ENCODE results near the gene SSH2.

SSH2 gene

DNA sequence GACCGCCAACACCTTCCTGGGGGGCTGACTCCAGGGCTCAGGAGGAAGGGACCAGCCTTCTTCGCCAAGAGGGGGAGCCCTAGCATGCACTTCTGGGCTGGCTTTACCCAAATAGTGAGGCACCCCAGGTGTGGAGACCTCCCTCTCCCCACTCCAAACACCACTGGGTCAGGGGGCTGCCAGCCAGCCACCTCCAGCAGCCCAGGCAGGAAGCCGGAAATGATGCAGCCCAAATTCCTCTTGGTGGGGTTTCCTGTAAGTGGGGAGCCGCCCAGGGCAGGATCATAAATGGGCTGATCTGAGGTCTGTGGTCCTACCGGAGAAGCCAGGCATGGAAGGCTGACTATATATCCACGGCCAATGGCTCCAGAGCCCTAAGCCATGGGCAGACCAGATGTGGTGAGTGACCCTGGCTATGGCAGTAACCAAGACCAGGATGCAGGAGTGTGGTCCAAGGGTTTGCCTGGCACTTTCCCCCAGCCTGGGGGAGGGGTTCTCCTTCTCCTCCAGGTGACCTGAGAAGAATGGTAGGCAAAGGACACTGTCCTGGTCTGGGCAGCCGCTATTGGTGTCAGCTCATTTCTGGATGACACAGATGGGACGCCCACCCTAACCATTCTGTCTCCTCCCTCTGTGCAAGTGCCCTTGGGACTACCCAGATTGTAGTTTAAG is 344.8 kb downstream of the SSH2 start:
- no peak for DNase-seq

DNA sequence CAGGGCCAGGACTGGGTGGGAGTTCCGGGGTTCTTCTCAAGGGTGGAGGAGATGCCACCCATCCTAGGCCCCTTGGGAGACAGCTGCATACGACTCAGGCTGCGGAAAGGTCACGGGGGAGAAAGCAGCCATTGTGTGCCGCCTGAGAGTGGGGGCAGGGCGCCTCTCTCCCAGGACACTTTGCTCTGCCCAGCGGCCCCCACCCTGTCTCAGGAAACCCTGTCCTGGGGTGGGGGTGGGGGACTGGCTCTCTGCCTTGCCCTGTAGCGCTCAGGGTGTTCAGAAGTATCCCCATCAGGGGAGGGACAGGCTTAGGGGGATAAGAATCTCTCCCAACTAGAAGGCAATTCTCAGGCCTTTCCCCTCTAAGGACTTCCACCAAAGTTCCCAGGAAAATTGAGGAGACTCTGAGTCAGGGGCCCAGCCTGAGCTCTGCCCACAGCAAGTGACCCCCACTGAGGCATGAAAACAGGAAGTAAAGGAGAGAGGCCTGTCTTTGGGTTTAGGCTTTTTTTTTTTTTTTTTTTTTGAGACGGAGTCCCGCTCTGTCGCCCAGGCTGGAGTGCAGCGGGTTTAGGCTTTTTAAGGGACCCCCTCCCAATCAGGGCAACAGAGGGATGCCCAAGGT is 345.5 kb downstream of the SSH2 start:
- DNase-seq: no peak

DNA sequence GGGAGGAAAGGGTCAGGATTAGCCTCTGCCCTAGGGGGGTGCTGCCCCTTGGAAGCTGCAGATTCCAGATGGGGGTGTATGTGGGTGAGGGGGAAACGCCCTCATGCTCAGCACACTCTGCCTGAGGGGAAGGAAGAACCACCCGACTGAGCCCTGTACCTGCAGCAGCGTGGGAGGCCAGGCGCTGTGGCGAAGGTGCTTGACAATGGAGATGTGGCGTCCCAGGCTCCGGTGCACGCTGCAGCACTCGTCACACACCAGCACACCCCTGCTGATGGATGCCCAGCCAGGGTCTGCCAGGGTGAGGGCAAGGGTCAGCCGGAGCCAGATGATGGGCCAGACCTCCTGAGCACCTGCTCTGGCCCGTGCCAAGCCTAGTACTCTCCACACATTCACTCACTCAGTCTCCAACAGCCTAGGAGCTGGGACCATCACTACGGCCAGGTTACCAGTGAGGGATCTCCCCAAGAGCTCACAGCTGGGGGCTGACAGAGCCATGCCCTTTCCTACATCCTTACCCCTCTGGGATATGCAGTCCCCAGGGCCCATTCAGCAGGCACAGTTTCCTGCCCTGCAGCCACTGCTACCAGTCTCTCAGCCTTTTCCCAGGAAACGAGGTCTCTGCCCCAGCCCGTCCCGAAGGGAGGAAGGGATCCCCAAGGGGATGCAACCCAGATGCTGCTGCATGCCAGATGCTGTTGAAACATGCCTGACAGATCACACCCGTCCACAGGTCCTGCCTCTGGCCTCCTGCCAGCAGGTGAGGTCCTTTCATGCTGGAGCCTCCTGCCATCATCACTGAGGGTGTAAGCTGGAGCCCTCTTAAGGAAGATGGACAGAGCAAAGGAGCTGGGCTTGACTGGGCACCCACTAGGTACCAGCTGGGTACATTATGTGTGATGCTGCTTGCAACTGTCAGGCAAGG is 346.4 kb downstream of the SSH2 start:
- no peak for DNase-seq

DNA sequence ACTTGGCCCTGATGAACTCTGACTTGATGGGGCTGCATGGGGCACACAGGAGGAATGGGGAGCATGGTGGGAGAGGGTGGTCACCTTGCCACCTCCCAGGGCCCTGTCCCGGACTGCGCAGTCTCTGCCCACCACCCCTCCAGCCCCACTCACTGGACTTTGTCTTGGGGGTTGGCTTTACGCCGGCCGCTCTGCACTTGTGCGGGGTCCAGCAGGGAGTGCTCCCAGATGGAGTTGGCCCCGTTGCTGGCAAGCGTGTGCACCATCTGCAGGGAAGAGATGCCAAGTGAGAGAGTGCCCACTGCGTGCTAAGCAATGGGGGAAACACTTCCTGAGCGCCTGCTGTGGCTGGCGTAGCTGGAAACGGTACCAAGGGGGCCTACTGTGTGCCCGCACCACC is 347.3 kb downstream of the SSH2 start:
- DNase-seq: no peak

DNA sequence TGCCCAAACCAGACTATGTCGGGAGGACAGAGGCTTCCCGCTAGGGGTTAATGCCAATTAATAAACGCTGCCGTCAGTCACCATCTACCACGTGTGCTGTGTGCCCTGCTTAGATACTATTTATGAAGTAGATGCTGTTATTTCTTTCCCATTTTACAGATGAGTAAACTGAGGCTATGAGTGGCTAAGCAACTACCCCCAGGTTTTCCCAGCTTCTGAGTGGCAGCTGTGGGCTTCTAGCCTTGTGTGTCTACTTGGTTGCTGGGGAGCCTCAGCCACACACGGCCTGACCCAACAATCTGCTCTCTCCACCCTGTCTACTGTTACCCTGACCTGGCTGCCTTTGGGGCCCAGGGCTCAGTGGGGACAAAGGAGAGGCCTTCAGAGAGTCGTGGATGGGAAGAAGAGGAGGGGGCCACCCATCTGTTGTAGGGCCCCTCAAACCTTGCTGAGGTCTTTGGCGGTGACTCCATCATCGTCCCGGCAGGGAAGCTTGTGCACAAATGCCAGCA is 347.7 kb downstream of the SSH2 start:
- no peak for DNase-seq

DNA sequence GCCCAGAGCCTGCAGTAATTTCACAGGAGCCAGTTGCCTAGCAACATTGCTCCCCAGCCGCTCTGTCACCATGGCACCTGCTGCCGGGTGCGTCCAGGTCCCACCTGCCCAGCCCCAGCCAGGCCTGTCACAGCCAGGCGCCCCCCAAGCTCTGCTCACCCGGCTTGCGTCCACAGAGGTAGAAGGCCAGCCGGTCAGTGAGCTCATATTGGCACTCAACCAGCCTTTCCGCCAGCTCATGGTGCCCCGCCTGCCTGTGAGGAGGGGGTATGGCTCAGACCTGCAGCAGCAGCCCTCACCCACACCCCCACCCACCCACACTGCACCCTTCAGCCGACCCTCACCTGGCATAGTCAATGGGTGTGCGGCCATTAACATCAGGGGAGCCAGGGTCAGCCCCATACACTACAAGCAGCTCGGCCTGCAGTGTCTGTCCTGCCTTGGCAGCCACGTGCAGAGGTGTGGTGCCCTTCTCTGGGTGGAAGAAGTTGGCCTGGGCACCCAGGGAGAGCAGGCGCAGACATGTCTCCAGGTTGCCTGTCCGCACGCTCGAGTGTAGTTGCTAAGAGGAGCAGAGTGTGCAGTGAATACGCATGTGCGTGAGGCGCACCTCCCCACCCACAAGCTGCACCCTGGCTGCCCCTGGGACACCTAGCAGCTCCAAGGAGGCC is 348.3 kb downstream of the SSH2 start:
- no peak for DNase-seq

DNA sequence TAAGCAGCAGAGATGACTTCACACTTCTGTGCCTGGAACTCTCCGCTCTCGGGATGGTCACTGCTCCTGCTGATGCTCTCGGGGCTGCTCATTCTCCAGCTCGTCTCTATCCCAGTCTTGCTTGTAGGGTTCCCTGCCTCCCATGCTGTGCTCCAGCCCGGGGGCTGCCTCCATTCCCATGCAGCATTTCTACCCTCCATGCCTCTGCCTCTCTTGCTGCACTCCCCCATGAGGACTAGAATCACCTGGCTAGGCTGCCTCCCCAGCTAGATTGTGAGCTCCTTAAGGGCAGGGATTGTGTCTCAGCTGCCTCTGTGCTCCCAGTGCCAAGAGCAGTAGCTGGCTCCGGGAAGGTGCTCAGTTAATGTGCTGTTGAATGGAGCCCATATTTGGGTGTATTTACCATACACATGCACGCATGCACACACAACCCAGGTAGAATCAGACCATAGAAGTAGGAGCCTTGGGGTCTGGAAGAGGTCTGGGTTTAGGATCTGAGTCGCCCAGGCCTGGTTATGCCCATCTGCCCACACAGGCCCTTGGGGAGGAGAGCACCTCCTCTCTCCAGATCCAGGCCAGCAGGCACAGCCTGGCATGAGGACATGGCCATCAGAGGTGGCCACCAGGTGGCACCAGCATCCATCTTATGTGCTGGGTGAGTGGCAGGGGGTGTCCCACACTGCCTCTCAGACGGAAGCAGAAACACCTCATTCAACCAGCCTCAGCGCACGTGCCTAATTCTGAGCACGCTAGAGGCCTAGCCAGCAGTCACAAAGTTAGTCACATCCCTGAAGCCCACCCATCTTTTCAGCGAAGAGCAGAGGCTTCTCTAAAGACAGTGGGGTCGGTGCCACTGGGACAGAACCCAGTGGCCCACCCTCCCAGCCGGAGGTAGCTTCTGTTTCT is 349.9 kb downstream of the SSH2 start:
- peak; percentile 58 for DNase-seq

DNA sequence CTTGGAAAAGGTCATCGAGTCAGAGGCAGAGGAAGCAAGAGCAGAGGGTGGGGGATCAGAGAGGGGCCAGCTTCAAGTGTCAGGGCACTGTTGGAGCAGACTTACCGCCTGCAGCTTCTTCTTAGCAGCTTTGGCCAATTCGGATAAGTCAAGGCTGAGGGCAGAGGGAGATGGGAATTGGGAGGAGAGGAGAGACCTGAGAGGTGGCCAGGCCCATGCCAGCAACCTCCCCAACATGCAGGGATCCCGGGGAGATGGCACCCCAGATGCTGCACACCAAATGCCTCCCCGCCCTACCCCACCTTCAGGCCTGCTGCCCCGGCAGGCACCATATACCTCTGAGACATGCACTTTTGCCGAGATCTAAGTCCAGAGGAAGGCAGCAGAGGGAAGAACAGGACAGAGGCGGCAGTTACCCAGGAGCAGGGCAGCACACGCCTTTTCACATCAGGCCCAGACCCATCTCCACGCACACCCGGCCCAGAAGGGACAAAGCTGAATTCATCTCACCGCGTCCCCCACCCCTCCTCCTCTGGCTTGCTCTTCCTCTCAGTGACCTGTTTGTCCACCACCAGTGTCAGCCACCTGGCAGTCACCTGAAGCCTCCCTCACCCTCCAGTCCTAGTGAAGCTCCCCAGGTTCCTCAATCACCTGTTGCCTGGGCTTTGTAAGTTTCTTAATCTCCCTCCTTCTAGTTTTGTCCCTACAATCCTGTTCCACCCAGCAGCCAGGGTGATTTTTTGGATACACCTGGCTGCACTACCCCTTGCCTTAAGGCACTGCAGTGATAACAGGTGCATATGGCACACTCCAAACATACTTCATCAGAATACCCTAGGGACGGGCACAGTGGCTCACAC is 351.2 kb downstream of the SSH2 start:
- DNase-seq: no peak

DNA sequence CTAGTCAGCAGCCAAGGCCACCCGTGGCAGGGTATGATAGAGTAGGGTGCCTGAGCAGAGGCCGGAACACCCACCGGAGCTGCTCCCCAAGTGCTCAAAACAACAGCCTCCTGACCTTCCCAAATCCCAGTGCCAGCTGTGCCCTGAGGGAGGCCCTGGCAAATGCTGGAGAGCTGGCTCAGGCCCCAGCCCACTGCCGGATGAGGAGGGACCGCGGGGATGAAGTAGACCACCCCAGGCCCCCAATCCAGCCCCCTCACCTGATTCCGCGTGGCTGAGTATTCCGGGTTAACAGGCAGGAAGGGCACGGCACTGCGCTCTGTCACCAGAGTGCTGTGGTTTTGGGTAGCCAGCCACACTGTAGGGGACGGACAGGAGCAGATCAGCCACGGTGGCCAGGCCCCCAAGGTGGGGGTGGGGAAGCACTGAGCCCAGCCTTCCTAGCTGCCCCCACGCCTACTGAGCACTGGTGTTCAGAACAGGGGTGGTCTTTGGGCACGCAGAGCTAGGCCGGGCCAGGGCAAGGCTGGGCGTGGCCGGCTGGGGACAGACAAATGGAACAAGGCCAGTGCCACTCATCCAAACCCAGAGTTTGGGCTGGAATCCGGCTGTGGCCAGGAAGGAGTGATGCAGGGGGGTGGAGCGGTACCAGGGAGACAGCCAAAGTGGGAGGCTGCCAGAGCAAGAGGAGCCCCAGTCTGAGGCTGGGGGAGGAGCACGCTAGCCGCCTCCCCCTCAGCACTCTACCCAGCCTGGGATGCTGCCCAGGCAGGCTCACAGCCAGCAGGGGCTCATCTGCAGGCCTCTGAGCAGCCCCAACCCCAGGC is 352.4 kb downstream of the SSH2 start:
- DNase-seq: no peak

DNA sequence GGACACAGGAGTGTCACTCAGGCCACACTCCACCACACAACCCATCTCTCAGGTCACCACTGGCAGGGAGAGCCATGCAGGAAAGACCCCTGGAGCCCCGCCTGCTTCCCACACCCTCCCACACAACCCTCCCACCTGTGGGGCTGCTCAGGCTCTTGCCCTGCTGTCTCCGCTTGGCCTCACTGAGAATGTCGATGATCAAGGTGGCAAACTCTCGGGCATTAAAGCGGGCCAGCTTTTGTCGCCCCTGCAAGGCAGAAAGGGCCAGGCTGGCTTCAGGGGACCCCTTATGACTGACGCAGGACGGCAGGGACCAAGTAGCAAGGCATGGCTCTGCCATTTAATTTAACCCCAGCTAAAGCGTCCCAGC is 353.0 kb downstream of the SSH2 start:
- DNase-seq: no peak

DNA sequence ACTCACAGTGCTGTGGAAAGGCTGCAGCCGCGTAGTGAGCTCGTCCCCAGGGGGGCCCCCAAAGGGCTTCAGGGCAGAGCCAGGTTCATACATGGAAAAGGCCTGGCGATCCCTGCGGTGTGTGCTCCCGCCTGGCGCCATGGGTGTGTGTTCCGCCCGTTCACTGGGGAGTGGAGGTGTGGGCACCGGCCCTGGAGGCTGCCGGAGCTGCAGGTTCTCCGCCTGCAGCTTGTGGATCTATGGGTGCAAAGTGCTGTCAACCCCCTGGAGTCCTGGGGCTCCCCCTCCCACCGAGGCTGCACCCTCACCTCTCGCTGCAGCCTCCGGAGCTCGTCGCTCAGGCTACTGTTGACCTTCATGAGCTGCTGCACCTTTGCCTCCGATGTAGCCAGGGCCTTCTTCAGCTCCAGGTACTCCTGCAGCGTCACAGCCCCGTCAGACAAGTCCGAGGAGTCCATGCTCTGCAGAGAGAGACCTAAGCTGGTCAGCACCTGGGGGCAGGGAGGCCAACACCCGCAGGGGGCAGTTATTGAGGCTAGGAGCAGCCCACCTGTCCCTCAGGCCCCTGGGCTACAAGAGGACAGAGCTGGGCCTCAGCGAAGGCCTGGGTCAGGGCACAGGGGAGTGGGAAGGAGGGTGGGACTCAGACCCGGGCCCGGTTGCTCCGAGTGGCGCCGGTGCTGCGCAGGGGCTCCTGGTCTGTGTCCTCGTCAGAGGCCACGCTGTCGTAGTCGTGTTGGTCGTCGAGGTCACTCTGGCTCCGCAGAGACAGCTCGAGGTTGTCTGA is 353.6 kb downstream of the SSH2 start:
- no peak for DNase-seq

Data from NCI-H774 (cell line).